Loucy (cell line): ENCODE measurements around the gene UBR1.

Experiments used
- H2AFZ ChIP-seq: fragments of 200-600 bp; sonication (generic); 2 replicates; pipeline ENCODE4 v1.6.0; 2016; ENCODE audit warnings: antibody characterized with exemption, mild to moderate bottlenecking, low read length, moderate library complexity
- H3F3A ChIP-seq: fragments of 200-600 bp; 2 replicates; pipeline ENCODE4 v1.6.0; 2016; ENCODE audit warnings: antibody characterized with exemption, low read depth, mild to moderate bottlenecking
- H3K27me3 ChIP-seq: fragments of 200-600 bp; sonication (generic); 2 replicates; pipeline ENCODE4 v1.6.1; 2014; ENCODE audit warnings: low read length, mild to moderate bottlenecking; ENCODE audit not compliant: insufficient read depth, poor library complexity, severe bottlenecking
- H3K36me3 ChIP-seq: fragments of 200-600 bp; sonication (generic); 2 replicates; pipeline ENCODE4 v1.6.1; 2016; ENCODE audit warnings: low read length; ENCODE audit not compliant: insufficient read depth
- H3K4me1 ChIP-seq: fragments of 200-600 bp; sonication (generic); 2 replicates; pipeline ENCODE4 v1.5.1; 2014; ENCODE audit warnings: low read length, mild to moderate bottlenecking; ENCODE audit not compliant: insufficient read depth, poor library complexity, severe bottlenecking
- H3K4me2 ChIP-seq: fragments of 200-600 bp; sonication (generic); 2 replicates; pipeline ENCODE4 v1.6.0; 2014; ENCODE audit warnings: antibody characterized with exemption, low read length, low read depth, mild to moderate bottlenecking; ENCODE audit not compliant: poor library complexity, severe bottlenecking
- H3K4me3 ChIP-seq: fragments of 200-600 bp; sonication (generic); 2 replicates; pipeline ENCODE4 v1.5.1; 2014; ENCODE audit warnings: low read length, mild to moderate bottlenecking, mixed read lengths; ENCODE audit not compliant: poor library complexity, severe bottlenecking
- H3K79me2 ChIP-seq: fragments of 200-600 bp; sonication (generic); 2 replicates; pipeline ENCODE4 v1.6.1; 2014; ENCODE audit warnings: low read length; ENCODE audit not compliant: insufficient read depth
- H3K9ac ChIP-seq: fragments of 200-600 bp; sonication (generic); 2 replicates; pipeline ENCODE4 v1.6.0; 2014; ENCODE audit warnings: mild to moderate bottlenecking, low read depth, low read length, moderate library complexity; ENCODE audit not compliant: poor library complexity, severe bottlenecking
- H3K9me2 ChIP-seq: fragments of 200-600 bp; sonication (generic); replicated peaks from 2 replicates; pipeline ENCODE4 v1.6.1; 2016; ENCODE audit warnings: low read depth, low read length, mixed read lengths
- H3K9me3 ChIP-seq: fragments of 200-600 bp; sonication (generic); 2 replicates; pipeline ENCODE4 v1.6.1; 2014; ENCODE audit warnings: mild to moderate bottlenecking, antibody characterized with exemption, low read length, low read depth; ENCODE audit not compliant: insufficient read depth
- H4K20me1 ChIP-seq: fragments of 200-600 bp; sonication (generic); 2 replicates; pipeline ENCODE4 v1.6.0; 2014; ENCODE audit warnings: antibody characterized with exemption, low read length, mild to moderate bottlenecking; ENCODE audit not compliant: insufficient read depth, poor library complexity, severe bottlenecking
- CTCF ChIP-seq: fragments of 200-600 bp; sonication (generic); conservative IDR thresholded peaks from 2 replicates; pipeline ENCODE4 v1.5.1; 2014; ENCODE audit warnings: mild to moderate bottlenecking, antibody characterized with exemption, low read length
- EZH2phosphoT487 ChIP-seq: fragments of 200-600 bp; IDR thresholded peaks from 2 replicates; pipeline ENCODE4 v1.6.1; 2018; ENCODE audit warnings: antibody characterized with exemption, mild to moderate bottlenecking, moderate library complexity, borderline replicate concordance

UBR1 gene

GRCh38 chr15:42915654-42916315 is 190.1 kb downstream of the UBR1 start:
- H3K36me3 ChIP-seq = no peaks in the 10 kb centered on the region
- H3K27me3 ChIP-seq = no peaks in the 10 kb centered on the region
- 0 out of 2 replicates have a peak, but pooled peaks cover 4% of the 10 kb centered on the region for H3F3A ChIP-seq
- H3K4me1 ChIP-seq = peaks cover 42% of the 10 kb centered on the region
- H4K20me1 ChIP-seq = peaks cover 32% of the 10 kb centered on the region
- H3K79me2 ChIP-seq = peaks cover 75% of the 10 kb centered on the region
- H3K4me3 ChIP-seq = peak overlapping the region; percentile 71
- H3K9ac ChIP-seq = peak overlapping the region; percentile 53
- H3K4me2 ChIP-seq = peak overlapping the region; percentile 80
- TF ChIP-seq CTCF = no peak
- TF ChIP-seq EZH2phosphoT487 = no peak
- H3K9me2 ChIP-seq = no peaks in the 10 kb centered on the region
- no peak overlapping the region for H2AFZ ChIP-seq
- H3K9me3 ChIP-seq = no peaks in the 10 kb centered on the region

GRCh38 chr15:42914728-42915497 is 190.9 kb downstream of the UBR1 start:
- Histone ChIP-seq H3K4me3 (peak overlapping the region; percentile 71), H3K4me2 (peak overlapping the region; percentile 80), H3K79me2 (peaks cover 70% of the 10 kb centered on the region), H3F3A (0 out of 2 replicates have a peak, but pooled peaks cover 4% of the 10 kb centered on the region), H3K27me3 (no peaks in the 10 kb centered on the region), H3K9me2 (no peaks in the 10 kb centered on the region), H3K4me1 (peaks cover 41% of the 10 kb centered on the region), H4K20me1 (peaks cover 27% of the 10 kb centered on the region), H3K9ac (peak overlapping the region; percentile 53), H3K36me3 (no peaks in the 10 kb centered on the region), H2AFZ (peak overlapping the region; percentile 24), H3K9me3 (no peaks in the 10 kb centered on the region)
- TF ChIP-seq EZH2phosphoT487 (no peak), CTCF (no peak)

GRCh38 chr15:42911058-42911592 is 194.7 kb downstream of the UBR1 start:
- no peaks in the 10 kb centered on the region for H3K9me2 ChIP-seq
- H3K9me3 ChIP-seq = no peaks in the 10 kb centered on the region
- H3K36me3 ChIP-seq = no peaks in the 10 kb centered on the region
- H3K4me3 ChIP-seq = no peak overlapping the region
- no peak overlapping the region for H2AFZ ChIP-seq
- peaks cover 17% of the 10 kb centered on the region for H3K4me1 ChIP-seq
- no peaks in the 10 kb centered on the region for H3F3A ChIP-seq
- no peaks in the 10 kb centered on the region for H3K27me3 ChIP-seq
- no peaks in the 10 kb centered on the region for H4K20me1 ChIP-seq
- H3K4me2 ChIP-seq = no peak overlapping the region
- peaks cover 57% of the 10 kb centered on the region for H3K79me2 ChIP-seq
- H3K9ac ChIP-seq = no peak overlapping the region
- TF ChIP-seq CTCF (no peak), EZH2phosphoT487 (no peak)
